Measurements from ENCODE around the gene SLC15A2. TPM values are rescaled to one million over a fixed set of nuclear protein-coding genes. Genes with fewer than 3 reads are reported as not detected.

Gene SLC15A2
- total RNA-seq, 1 donor from 2014 or later: 1.0 TPM

DNA sequence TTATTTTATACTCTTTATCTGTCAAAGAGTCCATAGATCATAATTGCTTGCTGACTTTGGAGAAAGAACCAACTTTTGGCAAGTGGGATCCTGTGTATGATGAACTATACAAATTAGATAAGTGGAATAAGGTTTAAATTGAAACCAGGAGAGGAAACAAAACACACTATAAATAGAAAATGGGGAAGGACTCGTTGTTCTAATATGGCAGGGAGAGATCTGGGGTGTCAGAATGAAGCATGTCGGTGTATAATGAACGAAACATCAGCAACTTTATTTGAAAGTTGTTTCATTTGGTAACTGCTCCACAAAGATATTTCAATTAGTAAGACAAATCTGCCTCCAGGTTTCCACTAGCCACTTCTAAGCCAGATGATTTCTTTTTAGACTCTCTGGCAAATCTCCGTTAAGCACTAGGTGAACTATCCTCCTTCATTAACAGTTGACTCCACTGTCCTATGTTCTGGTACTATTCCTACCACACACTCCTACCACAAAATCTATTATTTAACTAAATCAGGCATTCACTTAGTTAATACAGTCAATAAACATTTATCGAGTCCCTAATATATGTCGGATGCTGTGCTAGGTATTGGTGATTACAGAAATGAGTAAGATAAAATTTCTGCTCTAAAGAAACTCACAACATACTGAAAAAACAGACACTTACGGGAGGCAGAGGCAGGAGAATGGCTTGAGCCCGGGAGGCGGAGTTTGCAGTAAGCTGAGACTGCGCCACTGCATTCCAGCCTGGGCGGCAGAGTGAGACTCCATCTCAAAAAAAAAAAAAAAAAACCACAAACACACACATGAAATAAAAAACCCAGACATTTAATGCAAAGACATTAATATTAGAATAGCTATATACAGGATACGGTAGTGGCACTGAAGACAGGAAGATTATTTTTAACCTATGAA, 20.1 kb downstream of the SLC15A2 start:
- Histone ChIP-seq H3K9ac (no peak overlapping the region), H3K4me3 (no peak overlapping the region), H3K4me1 (peaks cover 28% of the 10 kb centered on the region), H4K20me1 (ENCODE audit: low read depth) (no peaks in the 10 kb centered on the region), H2AFZ (replicated peaks) (peak overlapping the region; percentile 83), H3F3A (ENCODE audit: low read depth) (no peaks in the 10 kb centered on the region), H3K36me3 (no peaks in the 10 kb centered on the region), H3K4me2 (peak overlapping the region; percentile 66), H3K9me3 (ENCODE audit: low read depth) (no peaks in the 10 kb centered on the region), H3K27me3 (no peaks in the 10 kb centered on the region), H3K79me2 (ENCODE audit: low read depth) (no peaks in the 10 kb centered on the region), H3K27ac (no peak overlapping the region)
- Mint-ChIP-seq H3K36me3 (peaks cover 2% of the 10 kb centered on the region), H3K9me3 (no peaks in the 10 kb centered on the region), H3K27ac (no peak overlapping the region), H3K4me3 (no peak overlapping the region), H3K27me3 (ENCODE audit: insufficient read depth, low read depth) (no peaks in the 10 kb centered on the region), H3K4me1 (peaks cover 4% of the 10 kb centered on the region)
- no peak for TF ChIP-seq EZH2 (IDR thresholded peaks at IDR 0.05)
- TF ChIP-seq EZH2phosphoT487 (IDR thresholded peaks at IDR 0.05): no peak
- TF ChIP-seq, protein P1, sequence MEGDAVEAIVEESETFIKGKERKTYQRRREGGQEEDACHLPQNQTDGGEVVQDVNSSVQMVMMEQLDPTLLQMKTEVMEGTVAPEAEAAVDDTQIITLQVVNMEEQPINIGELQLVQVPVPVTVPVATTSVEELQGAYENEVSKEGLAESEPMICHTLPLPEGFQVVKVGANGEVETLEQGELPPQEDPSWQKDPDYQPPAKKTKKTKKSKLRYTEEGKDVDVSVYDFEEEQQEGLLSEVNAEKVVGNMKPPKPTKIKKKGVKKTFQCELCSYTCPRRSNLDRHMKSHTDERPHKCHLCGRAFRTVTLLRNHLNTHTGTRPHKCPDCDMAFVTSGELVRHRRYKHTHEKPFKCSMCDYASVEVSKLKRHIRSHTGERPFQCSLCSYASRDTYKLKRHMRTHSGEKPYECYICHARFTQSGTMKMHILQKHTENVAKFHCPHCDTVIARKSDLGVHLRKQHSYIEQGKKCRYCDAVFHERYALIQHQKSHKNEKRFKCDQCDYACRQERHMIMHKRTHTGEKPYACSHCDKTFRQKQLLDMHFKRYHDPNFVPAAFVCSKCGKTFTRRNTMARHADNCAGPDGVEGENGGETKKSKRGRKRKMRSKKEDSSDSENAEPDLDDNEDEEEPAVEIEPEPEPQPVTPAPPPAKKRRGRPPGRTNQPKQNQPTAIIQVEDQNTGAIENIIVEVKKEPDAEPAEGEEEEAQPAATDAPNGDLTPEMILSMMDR (IDR thresholded peaks at IDR 0.05): no peak
- DNase-seq (ENCODE audit: low spot score): peak; percentile 54

DNA sequence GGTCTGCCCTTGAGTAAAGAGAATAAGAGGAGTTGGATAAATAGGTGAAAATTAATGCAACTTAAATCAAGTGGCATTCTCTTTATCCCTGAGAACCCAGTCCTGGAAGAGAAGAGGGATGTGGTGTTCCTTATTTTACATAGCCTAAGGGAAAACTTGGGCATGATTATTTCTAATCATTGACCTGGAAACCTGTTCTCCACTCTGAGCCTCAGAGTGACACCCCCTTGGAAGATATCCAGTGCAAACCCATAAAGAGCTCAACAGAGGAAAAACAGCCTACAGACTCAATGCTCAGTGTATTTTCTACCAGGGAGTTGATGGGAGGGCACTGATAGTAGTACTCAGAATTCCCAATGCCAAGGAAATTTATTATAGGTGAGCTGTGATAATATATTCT, 22.0 kb downstream of the SLC15A2 start:
- H3K27me3 Mint-ChIP-seq (ENCODE audit: insufficient read depth, low read depth): no peaks in the 10 kb centered on the region
- Histone ChIP-seq H4K20me1 (ENCODE audit: low read depth) (no peaks in the 10 kb centered on the region), H3K4me1 (peaks cover 28% of the 10 kb centered on the region), H3K79me2 (ENCODE audit: low read depth) (no peaks in the 10 kb centered on the region), H3K4me2 (no peak overlapping the region), H3K9me3 (ENCODE audit: low read depth) (no peaks in the 10 kb centered on the region), H2AFZ (replicated peaks) (no peak overlapping the region), H3K36me3 (no peaks in the 10 kb centered on the region), H3F3A (ENCODE audit: low read depth) (no peaks in the 10 kb centered on the region), H3K9ac (no peak overlapping the region), H3K27me3 (no peaks in the 10 kb centered on the region), H3K27ac (no peak overlapping the region), H3K4me3 (no peak overlapping the region)
- no peaks in the 10 kb centered on the region for H3K9me3 Mint-ChIP-seq
- no peaks in the 10 kb centered on the region for H3K36me3 Mint-ChIP-seq
- H3K4me1 Mint-ChIP-seq: peaks cover 4% of the 10 kb centered on the region
- no peak for DNase-seq (ENCODE audit: low spot score)
- TF ChIP-seq EZH2phosphoT487 (IDR thresholded peaks at IDR 0.05) (no peak), EZH2 (IDR thresholded peaks at IDR 0.05) (no peak)
- TF ChIP-seq, protein P1 (IDR thresholded peaks at IDR 0.05): no peak
- H3K4me3 Mint-ChIP-seq: no peak overlapping the region
- no peak overlapping the region for H3K27ac Mint-ChIP-seq

DNA sequence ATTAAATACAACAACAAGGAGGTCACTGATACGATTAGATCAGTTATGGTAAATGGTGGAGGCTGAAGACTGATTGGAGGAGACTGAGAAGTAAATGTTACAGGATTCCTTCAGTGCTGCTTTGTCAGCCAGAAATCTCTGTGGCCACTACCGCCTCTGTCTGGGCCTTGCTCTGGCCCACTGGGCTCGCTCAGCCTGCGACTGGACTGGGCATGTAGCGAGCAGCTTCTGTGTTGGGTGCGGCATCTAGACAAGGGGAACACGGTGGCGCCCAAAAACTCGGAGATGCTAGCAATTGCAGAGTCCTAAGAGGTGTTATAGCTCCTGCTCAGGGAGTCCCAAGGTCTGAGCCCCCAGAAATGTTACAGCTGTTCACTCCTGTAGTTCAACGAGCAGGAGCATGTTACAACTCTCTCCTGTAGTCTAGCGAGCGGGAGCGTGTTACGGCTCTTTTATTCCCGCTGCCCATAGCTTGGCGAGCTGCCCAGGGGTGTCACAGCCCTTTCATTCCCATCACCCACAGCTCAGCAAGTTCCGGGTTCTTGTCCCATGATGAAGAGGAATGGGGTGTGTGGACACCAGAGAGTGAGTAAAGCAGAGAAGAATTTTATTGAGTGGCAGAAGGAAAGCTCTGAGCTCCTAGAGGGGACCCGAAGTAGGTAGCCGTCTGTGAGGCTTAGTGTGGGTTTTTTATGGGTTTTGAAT, 24.7 kb downstream of the SLC15A2 start:
- Histone ChIP-seq H3K27ac (no peak overlapping the region), H3K9me3 (ENCODE audit: low read depth) (no peaks in the 10 kb centered on the region), H4K20me1 (ENCODE audit: low read depth) (no peaks in the 10 kb centered on the region), H3K79me2 (ENCODE audit: low read depth) (no peaks in the 10 kb centered on the region), H3K36me3 (no peaks in the 10 kb centered on the region), H3K9ac (no peak overlapping the region), H2AFZ (replicated peaks) (no peak overlapping the region), H3K4me2 (no peak overlapping the region), H3K27me3 (no peaks in the 10 kb centered on the region), H3K4me3 (no peak overlapping the region), H3F3A (ENCODE audit: low read depth) (no peaks in the 10 kb centered on the region), H3K4me1 (peaks cover 26% of the 10 kb centered on the region)
- TF ChIP-seq, protein P1 (IDR thresholded peaks at IDR 0.05): no peak
- TF ChIP-seq EZH2phosphoT487 (IDR thresholded peaks at IDR 0.05): no peak
- TF ChIP-seq EZH2 (IDR thresholded peaks at IDR 0.05): no peak
- no peak for DNase-seq (ENCODE audit: low spot score)
- no peak overlapping the region for H3K4me3 Mint-ChIP-seq
- no peaks in the 10 kb centered on the region for H3K36me3 Mint-ChIP-seq
- peaks cover 4% of the 10 kb centered on the region for H3K4me1 Mint-ChIP-seq
- no peak overlapping the region for H3K27ac Mint-ChIP-seq
- H3K9me3 Mint-ChIP-seq: no peaks in the 10 kb centered on the region
- no peaks in the 10 kb centered on the region for H3K27me3 Mint-ChIP-seq (ENCODE audit: insufficient read depth, low read depth)

Data from neural progenitor cell (in vitro differentiated cells).